IMR-90 (cell line): ENCODE measurements around the gene PPP1R27. TPM values are rescaled to one million over a fixed set of nuclear protein-coding genes. Genes with fewer than 3 reads are reported as not detected.

Experiments
- ATAC-seq: fragments of 200-7000 bp; cut with Tn5 transposase; 2 replicates; pipeline ENCODE4 v1.9.1; 2020; ENCODE audit warnings: low read depth, mild to moderate bottlenecking, moderate library complexity
- BruUV-seq: library from RNA; stranded (reverse); fragments of 400-500 nt; replicated peaks from 2 replicates; lab custom pipeline; 2021; lab: Mats Ljungman, UMichigan
- CTCF ChIA-PET: fragments of 300-600 bp; formaldehyde crosslinking; extraction: SDS; loops from one replicate; lab custom pipeline; 2021; ENCODE audit warnings: antibody characterized with exemption; lab: Yijun Ruan, JAX
- POLR2A ChIA-PET: fragments of 300-600 bp; sonication (Branson Sonifier 250); formaldehyde crosslinking; loops from one replicate; lab custom pipeline; 2022; ENCODE audit warnings: antibody characterized with exemption; ENCODE audit not compliant: unreplicated experiment; lab: Charles Lee
- DNase-seq: peaks from one replicate; pipeline ENCODE4 v3.0.0; 2013
- H2AFZ ChIP-seq: replicated peaks from 2 replicates; pipeline ENCODE3; 2013; ENCODE audit warnings: low read length, mild to moderate bottlenecking; ENCODE audit not compliant: poor library complexity
- H2AK5ac ChIP-seq: 2 replicates; pipeline ENCODE4 v1.6.1; 2013; ENCODE audit warnings: low read depth, low read length, inconsistent platforms
- H2AK9ac ChIP-seq: replicated peaks from 2 replicates; pipeline ENCODE3; 2013; ENCODE audit warnings: mild to moderate bottlenecking, low read depth, low read length, moderate library complexity; ENCODE audit not compliant: poor library complexity
- H2BK120ac ChIP-seq: 2 replicates; pipeline ENCODE4 v1.6.1; 2013; ENCODE audit warnings: low read depth, low read length, inconsistent platforms
- H2BK15ac ChIP-seq: 3 replicates; pipeline ENCODE4 v1.6.1; 2013; ENCODE audit warnings: low read depth, low read length, inconsistent platforms
- H2BK20ac ChIP-seq: 2 replicates; pipeline ENCODE4 v1.6.1; 2013; ENCODE audit warnings: low read depth, mild to moderate bottlenecking, inconsistent platforms, low read length, moderate library complexity
- H2BK5ac ChIP-seq: 2 replicates; pipeline ENCODE4 v1.6.1; 2013; ENCODE audit warnings: mild to moderate bottlenecking, low read depth, low read length, inconsistent platforms; ENCODE audit not compliant: poor library complexity, severe bottlenecking
- H3K14ac ChIP-seq: replicated peaks from 2 replicates; pipeline ENCODE4 v1.6.1; 2013; ENCODE audit warnings: low read depth, low read length, inconsistent platforms
- H3K18ac ChIP-seq: 2 replicates; pipeline ENCODE4 v1.6.1; 2013; ENCODE audit warnings: low read depth, low read length, control low read depth
- H3K23ac ChIP-seq: 2 replicates; pipeline ENCODE4 v1.6.1; 2013; ENCODE audit warnings: low read depth, low read length, inconsistent platforms
- H3K27ac ChIP-seq: 2 replicates; pipeline ENCODE4 v1.5.1; 2013; ENCODE audit warnings: mild to moderate bottlenecking, control low read depth, low read length; ENCODE audit not compliant: insufficient read depth
- H3K27me3 ChIP-seq: 2 replicates; pipeline ENCODE4 v1.6.1; 2013; ENCODE audit warnings: low read length; ENCODE audit not compliant: control insufficient read depth, insufficient read depth
- H3K36me3 ChIP-seq: 2 replicates; pipeline ENCODE4 v1.6.1; 2013; ENCODE audit warnings: low read length, mixed read lengths; ENCODE audit not compliant: control insufficient read depth, insufficient read depth
- H3K4ac ChIP-seq: 2 replicates; pipeline ENCODE4 v1.6.1; 2013; ENCODE audit warnings: low read depth, low read length, inconsistent platforms
- H3K4me1 ChIP-seq: 2 replicates; pipeline ENCODE4 v1.6.1; 2013; ENCODE audit warnings: low read length, mixed read lengths; ENCODE audit not compliant: control insufficient read depth, insufficient read depth
- H3K4me2 ChIP-seq: 2 replicates; pipeline ENCODE4 v1.6.1; 2013; ENCODE audit warnings: low read depth, mild to moderate bottlenecking, control low read depth, low read length, moderate library complexity
- H3K4me3 ChIP-seq: 2 replicates; pipeline ENCODE4 v1.5.1; 2013; ENCODE audit warnings: low read depth, mild to moderate bottlenecking, control low read depth, low read length, moderate library complexity; ENCODE audit not compliant: insufficient read depth
- H3K56ac ChIP-seq: 2 replicates; pipeline ENCODE4 v1.6.1; 2013; ENCODE audit warnings: low read length, inconsistent platforms; ENCODE audit not compliant: insufficient read depth; ENCODE audit errors: extremely low read depth
- H3K79me1 ChIP-seq, 2 experiments: 2 replicates each; pipeline ENCODE4 v1.6.1; 2013; ENCODE audit warnings: low read length in 2 of 2, inconsistent platforms in 1 of 2, low read depth in 1 of 2
- H3K9ac ChIP-seq: 2 replicates; pipeline ENCODE4 v1.6.1; 2013; ENCODE audit warnings: low read depth, low read length, control low read depth
- H3K9me1 ChIP-seq: 2 replicates; pipeline ENCODE4 v1.6.1; 2013; ENCODE audit warnings: low read length, inconsistent platforms; ENCODE audit not compliant: insufficient read depth
- H3K9me3 ChIP-seq: 2 replicates; pipeline ENCODE4 v1.6.1; 2013; ENCODE audit warnings: low read length; ENCODE audit not compliant: control insufficient read depth, insufficient read depth
- H4K20me1 ChIP-seq: 2 replicates; pipeline ENCODE4 v1.6.1; 2013; ENCODE audit warnings: low read length, inconsistent platforms; ENCODE audit not compliant: insufficient read depth
- H4K5ac ChIP-seq: 2 replicates; pipeline ENCODE4 v1.6.1; 2013; ENCODE audit warnings: mild to moderate bottlenecking, low read depth, low read length, control low read depth
- H4K8ac ChIP-seq, 2 experiments: 2 replicates each; pipeline ENCODE4 v1.6.1; 2013; ENCODE audit warnings: low read depth in 2 of 2, low read length in 2 of 2, control low read depth in 1 of 2, inconsistent platforms in 1 of 2
- H4K91ac ChIP-seq: 2 replicates; pipeline ENCODE4 v1.6.1; 2013; ENCODE audit warnings: low read depth, low read length, inconsistent platforms; ENCODE audit not compliant: insufficient read depth
- BHLHE40 ChIP-seq: fragments of 150-350 bp; IDR thresholded peaks from 2 replicates; pipeline ENCODE4 v1.6.1; 2016; ENCODE audit warnings: mild to moderate bottlenecking, low read depth, low read length
- CEBPB ChIP-seq: IDR thresholded peaks from 2 replicates; pipeline ENCODE4 v1.6.1; 2012; ENCODE audit warnings: low read depth, low read length, improper control_type of control experiment
- CHD1 ChIP-seq: IDR thresholded peaks from 2 replicates; pipeline ENCODE4 v1.6.1; 2012; ENCODE audit warnings: low read depth, low read length, improper control_type of control experiment
- FOS ChIP-seq: fragments of 150-350 bp; IDR thresholded peaks from 2 replicates; pipeline ENCODE4 v1.6.1; 2016; ENCODE audit warnings: low read depth, low read length
- MXI1 ChIP-seq: IDR thresholded peaks from 2 replicates; pipeline ENCODE4 v1.6.1; 2012; ENCODE audit warnings: low read depth, mild to moderate bottlenecking, low read length, moderate library complexity, borderline replicate concordance
- POLR2A ChIP-seq: IDR thresholded peaks from 2 replicates; pipeline ENCODE4 v1.6.1; 2012; ENCODE audit warnings: mild to moderate bottlenecking, low read depth, low read length
- SMC3 ChIP-seq: fragments of 150-350 bp; IDR thresholded peaks from 2 replicates; pipeline ENCODE4 v1.6.1; 2016; ENCODE audit warnings: low read depth, mild to moderate bottlenecking, antibody characterized with exemption, low read length, moderate library complexity
- WGBS, 2 experiments: methylation state at CpG; one replicate each; pipeline versions ENCODE4 v1.1.5 to v1.1.7; 2013; ENCODE audit warnings: missing lambda C conversion rate in 2 of 2; ENCODE audit not compliant: insufficient read length in 1 of 2; ENCODE audit errors: extremely low coverage in 2 of 2; 5-methylcytosine and 5-hydroxymethylcytosine counted together
- dilution Hi-C: fragments of 300-500 bp; cut with HindIII; formaldehyde crosslinking; loops from one replicate; pipeline ENCODE4 v1.14.3; 2018; ENCODE audit warnings: low sequenced_read_pairs; ENCODE audit not compliant: unreplicated experiment
- in situ Hi-C: fragments of 300-500 bp; cut with MboI; formaldehyde crosslinking; loops from 3 replicates; pipeline ENCODE4 v1.14.3; 2019; ENCODE audit warnings: low sequenced_read_pairs, inconsistent platforms, mixed read lengths
- intact Hi-C: fragments of 100-400 bp; cut with micrococcal nuclease; formaldehyde crosslinking; loops from 2 replicates; pipeline ENCODE4 v1.10.0; 2022
- polyA plus RNA-seq, 3 experiments: library from polyadenylated mRNA; depleted of rRNA; stranded (reverse); fragments of >200 nt; gene quantifications; 2 replicates each; pipeline ENCODE4 v1.2.3, GENCODE V29; 2012; ENCODE audit warnings: low replicate concordance in 1 of 3
- total RNA-seq: library from RNA; depleted of rRNA; stranded (reverse); fragments of >200 nt; gene quantifications from 2 replicates; pipeline ENCODE4 v1.2.3, GENCODE V29; 2012

Gene PPP1R27
- total and polyA plus RNA-seq, 2 of the 4 experiments (the other 2 are of a cell fraction): 0.21 TPM; not detected in 1

- no peak for TF ChIP-seq SMC3
Observed at GRCh38 chr17:81866440-81867169, 31.8 kb upstream of the PPP1R27 start (continued).

DNA sequence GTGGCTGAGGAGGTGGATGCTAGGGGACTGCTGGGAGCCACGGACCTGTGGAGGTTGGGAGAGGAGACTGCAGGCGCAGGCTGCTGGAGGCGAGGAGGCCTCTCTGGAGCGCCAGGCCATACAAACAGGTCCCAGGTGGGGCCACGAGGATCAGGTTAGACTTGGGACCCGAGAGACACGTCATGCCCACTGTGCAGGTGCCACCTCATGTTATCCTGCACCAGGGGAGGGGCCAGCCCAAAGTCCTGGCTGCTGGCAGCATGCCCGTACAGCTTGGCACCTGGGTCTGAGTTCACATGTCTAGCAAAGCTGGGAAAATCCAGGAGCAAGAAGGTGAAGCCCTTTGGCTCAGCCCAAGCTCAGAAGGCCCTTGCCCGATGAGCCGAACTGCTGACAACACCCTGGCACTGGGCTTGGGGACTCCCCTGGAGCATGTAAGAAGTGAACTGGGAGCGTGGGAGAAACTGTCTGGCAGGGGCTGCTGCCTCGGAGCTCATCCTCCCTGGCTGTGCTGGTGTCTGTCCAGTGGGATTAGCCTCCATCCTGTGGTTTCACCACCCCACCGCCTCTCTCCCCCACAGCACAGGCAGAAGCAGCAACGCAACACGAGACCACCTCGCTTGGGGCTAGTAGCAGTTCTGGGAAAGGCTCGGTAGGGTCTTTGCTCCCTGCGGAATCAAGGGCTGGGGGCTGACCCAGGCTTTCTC is 31.0 kb upstream of the PPP1R27 start:
- DNase-seq: no peak
- H3K36me3 ChIP-seq: peaks cover 46% of the 10 kb centered on the region

More for the DNA sequence above, 31.0 kb upstream of the PPP1R27 start:
- POLR2A ChIA-PET: no interaction called here
- Histone ChIP-seq H3K23ac (no peak overlapping the region), H2AK9ac (peak overlapping the region; percentile 63), H2AK5ac (0 out of 2 replicates have a peak overlapping the region, but pooled peaks have one; percentile 34), H4K5ac (0 out of 2 replicates have a peak overlapping the region, but pooled peaks have one; percentile 4), H3K79me1 (peaks cover 22 to 79% of the 10 kb centered on the region in 2 experiments; a peak in 3 of 4 replicates), H2BK5ac (peak overlapping the region; percentile 27), H3K4me1 (peaks cover 31% of the 10 kb centered on the region), H2AFZ (peak overlapping the region; percentile 36), H4K91ac (no peak overlapping the region), H2BK15ac (no peak overlapping the region), H3K56ac (no peak overlapping the region), H3K4me2 (no peak overlapping the region), H3K4me3 (no peak overlapping the region), H3K9me3 (no peaks in the 10 kb centered on the region), H3K18ac (no peak overlapping the region), H4K20me1 (peaks cover 55% of the 10 kb centered on the region), H2BK20ac (no peak overlapping the region), H3K14ac (no peak overlapping the region), H3K4ac (peak overlapping the region; percentile 22; the same call in 1 of the 2 replicates), H2BK120ac (no peak overlapping the region), H3K9me1 (peaks cover 11% of the 10 kb centered on the region; the same call in 1 of the 2 replicates), H4K8ac (peak overlapping the region in 1 of 2 experiments; percentile 66; a peak in 1 of 4 replicates), H3K9ac (no peak overlapping the region), H3K27me3 (no peaks in the 10 kb centered on the region), H3K27ac (peak overlapping the region; percentile 2; the same call in 1 of the 2 replicates)
- dilution Hi-C loops: no loop called here
- CTCF ChIA-PET: no interaction called here
- 92% methylated on average over 10 of the region's 18 CpGs; no CpG with 5 or more reads in 1 of the 2 experiments for WGBS, 2 experiments
- TF ChIP-seq CEBPB: no peak
- TF ChIP-seq BHLHE40: no peak
- no peak for TF ChIP-seq CHD1
- no peak for TF ChIP-seq MXI1
- peak; percentile 56; the same call in 1 of the 2 replicates for TF ChIP-seq POLR2A
- no peak for TF ChIP-seq FOS
- no TSS peak for BruUV-seq
- intact Hi-C loops: no loop called here
- ATAC-seq: no peak
- in situ Hi-C loops: no loop called here
